CD4-positive, alpha-beta T cell treated with Interleukin-2 at 100 ng/mL for 4 hours (primary cell): ENCODE data around the gene METTL17.

Experiments
- DNase-seq: peaks from one replicate; pipeline ENCODE4 v3.0.0-alpha.2; 2020; ENCODE audit warnings: low spot score

Gene METTL17

GRCh38 chr14:21043387-21043973, 53.7 kb downstream of the METTL17 start:
- DNase-seq: no peak

GRCh38 chr14:21043974-21044618, 54.3 kb downstream of the METTL17 start:
- no peak for DNase-seq
